ENCODE data around the gene HRK.

HRK gene

GRCh38 chr12:116864371-116865160 is 16.7 kb downstream of the HRK start:
- no peak for DNase-seq

- DNase-seq = no peak
These were observed 17.9 kb downstream of the HRK start for GRCh38 chr12:116863275-116863767.

GRCh38 chr12:116862167-116862566 is 19.1 kb downstream of the HRK start:
- DNase-seq = no peak

DNA sequence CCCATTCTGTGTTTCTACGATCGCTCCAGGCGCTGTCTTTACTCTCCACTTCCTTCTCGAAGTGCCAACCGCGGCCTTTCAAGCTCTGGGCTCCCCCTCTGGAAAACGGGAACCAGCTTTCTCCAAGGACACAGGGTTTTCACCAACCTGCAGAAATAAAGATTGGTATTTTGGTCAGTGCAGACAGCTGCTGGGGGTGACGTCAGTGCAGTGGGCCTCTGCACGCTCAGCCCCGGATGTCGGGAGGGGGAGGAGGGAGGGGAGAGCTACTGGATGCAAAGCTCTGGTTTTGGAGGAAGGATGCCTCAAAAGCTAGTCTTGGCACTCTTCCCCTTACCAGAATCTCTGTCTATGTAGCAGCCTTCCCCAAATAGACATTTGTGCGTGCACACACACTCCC is 19.9 kb downstream of the HRK start:
- no peak for DNase-seq

GRCh38 chr12:116860263-116860662 is 21.0 kb downstream of the HRK start:
- no peak for DNase-seq

DNA sequence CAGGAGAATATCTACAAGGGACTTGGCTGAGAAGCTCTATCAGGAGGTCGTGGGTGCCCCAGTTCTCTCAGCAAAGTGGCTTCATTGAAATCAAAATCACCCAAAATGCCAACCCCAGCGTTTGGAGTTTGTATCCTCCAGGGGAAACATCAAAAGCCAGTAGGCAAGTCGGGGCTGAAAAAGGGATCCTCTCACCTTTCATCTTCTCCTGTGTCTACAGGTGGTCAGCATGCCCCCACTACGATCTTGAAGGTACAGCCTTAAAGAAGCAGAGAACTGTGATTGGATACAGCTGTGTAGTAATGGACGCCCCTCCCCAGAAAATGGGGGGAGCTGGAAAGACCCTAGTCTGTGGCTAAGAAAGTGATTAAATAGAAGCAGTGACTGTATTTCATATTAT is 22.2 kb downstream of the HRK start:
- no peak for DNase-seq

- DNase-seq = no peak
These were observed 24.5 kb downstream of the HRK start for GRCh38 chr12:116856729-116857128.

DNA sequence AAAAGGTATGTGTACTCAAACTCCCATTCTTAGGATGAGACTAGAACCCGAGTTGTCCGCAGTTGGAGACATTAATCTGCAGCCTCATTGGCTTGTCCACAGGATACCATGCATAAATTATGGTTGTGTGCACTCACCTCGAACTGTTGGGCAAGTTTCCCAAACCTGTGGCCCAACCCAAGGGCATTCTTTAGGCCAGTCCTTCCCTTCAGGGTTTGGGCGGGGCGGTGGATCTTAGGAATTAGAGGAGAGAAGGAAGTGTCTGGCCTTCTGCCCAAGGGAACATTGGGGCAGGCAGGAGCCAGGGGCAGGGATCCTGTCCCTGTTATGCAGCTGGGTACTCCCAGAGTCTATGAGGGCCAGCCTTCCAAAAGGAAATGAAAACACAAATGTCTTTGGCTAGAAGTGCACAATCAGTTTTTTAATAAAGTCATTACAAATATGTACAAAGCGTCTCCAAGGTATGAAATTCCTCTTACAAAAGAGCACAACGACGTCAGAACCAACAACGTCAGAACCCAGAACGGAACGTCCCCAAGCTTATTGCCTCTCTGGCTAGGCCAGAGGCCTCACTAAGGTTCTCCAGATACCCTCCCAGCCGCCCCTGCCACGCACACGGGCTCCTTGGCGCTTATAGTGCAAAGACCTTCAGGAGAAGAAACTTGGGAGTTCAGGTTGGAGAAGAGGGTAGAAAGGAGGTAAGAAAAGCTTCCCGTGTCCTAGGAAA is 25.3 kb downstream of the HRK start:
- DNase-seq = no peak

- DNase-seq = no peak
These were observed 27.7 kb downstream of the HRK start for GRCh38 chr12:116853507-116853906.

DNA sequence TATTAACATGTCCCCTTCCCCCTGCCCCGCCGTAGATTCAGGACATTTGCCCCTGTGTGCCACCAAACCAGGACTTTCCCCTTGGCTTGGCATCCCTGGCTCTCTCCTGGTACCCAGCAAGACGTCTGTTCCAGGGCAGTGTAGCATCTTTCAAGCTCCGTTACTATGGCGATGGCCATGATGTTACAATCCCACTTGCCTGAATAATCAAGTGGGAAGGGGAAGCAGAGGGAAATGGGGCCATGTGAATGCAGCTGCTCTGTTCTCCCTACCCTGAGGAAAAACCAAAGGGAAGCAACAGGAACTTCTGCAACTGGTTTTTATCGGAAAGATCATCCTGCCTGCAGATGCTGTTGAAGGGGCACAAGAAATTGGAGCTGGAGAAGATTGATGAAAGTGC is 28.9 kb downstream of the HRK start:
- no peak for DNase-seq

GRCh38 chr12:116849216-116849615 is 32.0 kb downstream of the HRK start:
- no peak for DNase-seq

GRCh38 chr12:116843085-116843484 is 38.2 kb downstream of the HRK start:
- DNase-seq = no peak

GRCh38 chr12:116839287-116839830 is 41.9 kb downstream of the HRK start:
- DNase-seq = no peak

GRCh38 chr12:116838365-116838764 is 42.9 kb downstream of the HRK start:
- no peak for DNase-seq

DNA sequence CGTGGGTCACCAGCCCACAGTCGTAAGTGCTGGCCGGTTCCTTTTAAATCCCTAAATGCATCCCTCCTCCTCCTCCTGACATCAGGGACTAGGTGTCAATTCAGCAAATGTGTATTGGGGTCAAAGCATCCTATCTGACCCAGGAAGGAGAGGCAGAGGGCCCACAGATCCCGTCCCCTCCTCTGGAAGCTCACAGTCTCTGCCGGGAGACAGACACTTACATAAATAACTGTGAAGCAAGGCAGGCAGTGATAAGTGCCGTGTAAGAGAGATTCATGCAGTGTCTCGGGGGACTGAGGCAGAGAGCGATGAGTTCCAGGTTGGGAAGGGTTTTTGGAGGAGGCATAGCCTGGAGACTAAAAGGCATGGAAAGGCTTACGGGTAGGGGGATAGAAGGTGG is 44.1 kb downstream of the HRK start:
- no peak for DNase-seq

DNA sequence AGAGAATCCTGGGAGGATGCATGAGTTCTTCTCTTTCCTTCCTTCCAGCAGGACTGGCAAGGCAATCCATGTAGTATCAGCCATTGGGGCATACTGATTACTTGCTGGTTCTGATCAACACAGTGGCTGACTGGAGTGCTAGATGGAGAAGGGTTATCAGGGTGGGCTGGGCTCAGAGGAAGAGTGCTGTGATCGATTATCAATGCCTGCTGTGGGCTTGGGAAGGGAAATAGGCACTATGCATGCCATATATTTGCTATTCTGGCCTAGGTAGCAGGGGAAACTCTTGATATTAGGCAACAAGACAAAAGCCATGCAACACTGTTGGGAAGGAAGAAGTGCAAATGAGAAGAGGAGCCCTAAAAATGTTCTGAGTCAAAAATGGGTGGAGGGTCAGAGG is 45.8 kb downstream of the HRK start:
- no peak for DNase-seq

- no peak for DNase-seq
These were observed 47.8 kb downstream of the HRK start for GRCh38 chr12:116833474-116833873.

DNA sequence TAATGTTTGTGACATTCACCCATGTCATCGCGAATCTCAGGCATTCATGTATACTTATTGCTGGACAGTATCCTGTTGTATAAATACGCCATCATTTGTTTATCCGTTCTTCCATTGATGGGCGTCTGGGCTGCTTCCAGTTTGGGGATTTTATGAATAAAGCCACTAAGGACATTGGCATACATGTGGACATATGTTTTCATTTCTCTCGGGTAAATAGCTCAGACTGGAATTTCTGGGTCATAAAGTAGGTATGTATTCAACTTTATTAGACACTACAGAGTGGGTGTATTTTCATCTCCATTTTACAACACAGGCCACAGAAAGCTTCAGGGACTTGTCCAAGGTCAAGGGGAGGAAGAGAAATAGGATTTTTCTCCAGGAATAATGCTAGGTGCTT is 48.9 kb downstream of the HRK start:
- no peak for DNase-seq

- DNase-seq = no peak
These were observed 53.8 kb downstream of the HRK start for GRCh38 chr12:116827432-116827831.

DNA sequence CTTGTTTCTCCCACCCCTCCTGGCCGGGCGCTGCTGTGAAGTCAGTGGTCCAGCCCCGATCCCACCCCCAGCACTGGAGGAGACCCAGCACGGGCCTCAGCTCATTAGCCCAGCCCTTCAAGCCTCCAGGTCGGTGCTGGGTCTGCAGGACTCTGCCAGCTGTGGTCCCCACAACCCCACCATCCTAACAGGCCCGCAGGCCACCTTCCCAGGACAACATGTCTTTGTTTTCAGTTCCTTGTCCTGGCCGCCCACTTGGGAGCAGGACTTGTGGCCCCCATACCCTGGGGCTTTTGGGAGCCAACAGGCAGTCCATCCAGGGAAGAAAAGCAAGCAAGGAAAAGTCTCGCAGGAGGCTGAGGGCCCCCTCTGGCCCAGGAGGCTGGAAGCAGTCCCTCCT is 60.0 kb downstream of the HRK start:
- DNase-seq = no peak

GRCh38 chr12:116820064-116820656 is 61.1 kb downstream of the HRK start:
- no peak for DNase-seq

DNA sequence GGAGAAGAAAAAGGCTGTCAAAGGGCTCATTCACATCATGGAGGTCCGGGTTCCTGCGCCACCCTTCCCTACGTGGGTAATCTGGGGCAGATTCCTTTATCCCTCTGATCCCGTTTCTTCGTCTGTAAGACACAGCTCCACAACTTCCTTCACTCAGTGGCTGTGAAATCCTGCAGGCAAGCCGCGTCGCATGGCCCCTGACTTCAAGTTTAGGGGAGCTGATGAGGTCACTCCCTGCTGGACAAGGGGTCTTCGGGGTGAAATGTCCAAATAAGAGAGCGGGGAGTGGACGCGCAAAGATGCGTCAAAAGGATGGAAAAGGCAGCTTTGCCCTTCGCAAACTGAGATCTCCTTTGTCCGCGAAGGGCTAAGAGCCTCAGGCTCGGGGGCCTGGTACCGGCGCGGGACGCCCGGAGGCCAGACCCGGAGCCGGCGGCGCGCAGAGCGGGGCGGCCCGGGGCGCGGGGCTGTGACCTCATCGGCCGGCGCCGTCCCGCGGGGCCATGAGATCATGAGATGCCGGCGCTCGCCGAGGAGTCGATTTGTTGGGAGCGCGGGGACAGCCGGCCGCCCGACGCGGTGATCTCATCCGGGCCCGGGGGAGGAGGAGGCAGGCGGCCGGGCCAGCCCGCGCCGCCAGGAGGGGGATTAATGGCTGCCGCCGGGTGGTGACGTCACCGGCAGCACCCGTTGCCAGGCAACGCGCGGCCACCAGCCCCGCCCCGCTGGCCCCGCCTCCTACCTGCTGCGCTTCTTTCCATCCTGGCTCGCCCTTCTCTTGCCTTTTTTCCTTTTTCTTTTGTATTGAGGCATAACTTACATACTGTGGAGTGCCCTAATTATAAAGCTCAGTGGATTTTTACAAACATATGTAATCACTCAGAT is 62.1 kb downstream of the HRK start:
- DNase-seq = peak; percentile 92

Measured in NCI-H446 treated with DMSO at 0.1 percent for 48 hours (cell line).